HS-5 (cell line): Measurements from ENCODE around the gene SH3PXD2B.
"Not testable (repeated sequence)": the region's sequence is repeated elsewhere in the genome, so short reads cannot be mapped to it uniquely, and the experiment has no call there.

Source experiments
- DNase-seq: peaks from one replicate; pipeline ENCODE4 v3.0.0-alpha.2; 2012; ENCODE audit warnings: low read depth

The SH3PXD2B gene

GRCh38 chr5:172417983-172418630, 36.2 kb downstream of the SH3PXD2B start:
- DNase-seq = no peak

- no peak for DNase-seq
Measured at GRCh38 chr5:172417130-172417841, 37.0 kb downstream of the SH3PXD2B start.

GRCh38 chr5:172415362-172416275, 38.7 kb downstream of the SH3PXD2B start:
- DNase-seq = no peak

GRCh38 chr5:172414531-172415361, 39.6 kb downstream of the SH3PXD2B start:
- DNase-seq = no peak

GRCh38 chr5:172413601-172414171, 40.6 kb downstream of the SH3PXD2B start:
- no peak for DNase-seq

- peak; percentile 91 for DNase-seq
Measured at GRCh38 chr5:172412724-172413286, 41.5 kb downstream of the SH3PXD2B start.

GRCh38 chr5:172411484-172412072, 42.7 kb downstream of the SH3PXD2B start:
- no peak for DNase-seq

GRCh38 chr5:172410662-172411483, 43.5 kb downstream of the SH3PXD2B start:
- DNase-seq = no peak

GRCh38 chr5:172410160-172410559, 44.2 kb downstream of the SH3PXD2B start:
- DNase-seq = no peak

- DNase-seq = not testable (repeated sequence)
Measured at GRCh38 chr5:172409477-172409876, 44.8 kb downstream of the SH3PXD2B start.

GRCh38 chr5:172407822-172408221, 46.5 kb downstream of the SH3PXD2B start:
- DNase-seq = no peak

GRCh38 chr5:172407241-172407691, 47.1 kb downstream of the SH3PXD2B start:
- no peak for DNase-seq

GRCh38 chr5:172405226-172406107, 48.9 kb downstream of the SH3PXD2B start:
- DNase-seq = no peak

- no peak for DNase-seq
Measured at GRCh38 chr5:172404746-172405145, 49.6 kb downstream of the SH3PXD2B start.

- no peak for DNase-seq
Measured at GRCh38 chr5:172403817-172404216, 50.5 kb downstream of the SH3PXD2B start.

GRCh38 chr5:172403189-172403796, 51.0 kb downstream of the SH3PXD2B start:
- DNase-seq = no peak

GRCh38 chr5:172402531-172403188, 51.7 kb downstream of the SH3PXD2B start:
- DNase-seq = no peak

- not testable (repeated sequence) for DNase-seq
Measured at GRCh38 chr5:172402031-172402430, 52.3 kb downstream of the SH3PXD2B start.
